Left lung (tissue), 10 donors: Measurements from ENCODE around the gene FANCC. TPM values are rescaled to one million over a fixed set of nuclear protein-coding genes. Genes with fewer than 3 reads are reported as not detected.

Experiments used
- ATAC-seq: fragments of 200-7000 bp; cut with Tn5 transposase; one replicate; pipeline ENCODE4 v1.9.1; 2020; ENCODE audit warnings: moderate library complexity
- DNase-seq, 4 donors: peaks; one replicate each; pipeline ENCODE4 v3.0.0-alpha.2; 2013 to 2020
- H3K27ac ChIP-seq, 2 donors: fragments of 200-600 bp; sonication (generic) in 1 of 2; one replicate each; pipeline versions ENCODE4 v1.5.0 to v1.8.0; 2020 to 2021
- H3K27me3 ChIP-seq, 2 donors: fragments of 200-600 bp; sonication (generic) in 1 of 2; one replicate each; pipeline versions ENCODE4 v1.5.0 to v1.8.0; 2020 to 2021
- H3K36me3 ChIP-seq, 2 donors: fragments of 200-600 bp; sonication (generic) in 1 of 2; one replicate each; pipeline versions ENCODE4 v1.5.0 to v1.8.0; 2020 to 2021
- H3K4me1 ChIP-seq, 2 donors: fragments of 200-600 bp; one replicate each; pipeline ENCODE4 v1.8.0; 2021
- H3K4me3 ChIP-seq, 2 donors: fragments of 200-600 bp; sonication (generic) in 1 of 2; one replicate each; pipeline versions ENCODE4 v1.5.0 to v1.8.0; 2020 to 2021; ENCODE audit warnings: mild to moderate bottlenecking in 1 of 2
- H3K9me3 ChIP-seq, 2 donors: fragments of 200-600 bp; sonication (generic) in 1 of 2; one replicate each; pipeline versions ENCODE4 v1.5.0 to v1.8.0; 2020 to 2021
- CTCF ChIP-seq, 2 donors: fragments of 200-600 bp; sonication (generic) in 1 of 2; IDR thresholded peaks; one replicate each; pipeline versions ENCODE4 v1.5.0 to v1.8.0; 2021; ENCODE audit warnings: antibody characterized with exemption in 2 of 2
- intact Hi-C, 2 donors: fragments of 100-400 bp; cut with DNase I; formaldehyde crosslinking; loops; one replicate each; pipeline versions ENCODE4 v1.11.2 to v1.14.2; 2022
- polyA plus RNA-seq, 6 donors: library from polyadenylated mRNA; unstranded; fragments of 120-200 nt; gene quantifications; one replicate each; pipeline ENCODE4 v1.2.1, GENCODE V29; 2013; ENCODE audit not compliant: insufficient read length in 6 of 6
- total RNA-seq, 2 donors: library from RNA; stranded (reverse); fragmentation: NEBNext Ultra II Directional; extraction: Animal tissue kit (Norgen Biotek cat#: 25700); gene quantifications; one replicate each; pipeline ENCODE4 v1.2.1, GENCODE V29; 2021
- donor health status: DM: no; HTN: yes; CAD: no.
- donor health status: DM: no; HTN: no; CAD: no.

Gene FANCC
- total and polyA plus RNA-seq, 8 donors, result 11.5 to 27.4 (median 25.7) TPM

- Histone ChIP-seq H3K27ac (no peak overlapping the region), H3K4me3 (no peak overlapping the region), H3K27me3 (no peaks in the 10 kb centered on the region), H3K4me1 (peaks cover 7 to 11% of the 10 kb centered on the region in 2 donors), H3K36me3 (no peaks in the 10 kb centered on the region), H3K9me3 (no peaks in the 10 kb centered on the region)
- no peak for TF ChIP-seq CTCF (IDR thresholded peaks at IDR 0.05)
- DNase-seq, result no peak
- intact Hi-C loops, result loop anchor here (5.0 to 10.0 kb wide), 2 partner anchors 443 to 446 kb away; no protein-coding TSS in a partner anchor
- no peak for ATAC-seq
These were observed 189.4 kb downstream of the FANCC start for GRCh38 chr9:95128177-95128524.

- Histone ChIP-seq H3K36me3 (no peaks in the 10 kb centered on the region), H3K4me1 (peaks cover 7 to 11% of the 10 kb centered on the region in 2 donors), H3K9me3 (no peaks in the 10 kb centered on the region), H3K4me3 (peak overlapping the region in 1 of 2 donors; percentile 7), H3K27me3 (no peaks in the 10 kb centered on the region), H3K27ac (no peak overlapping the region)
- ATAC-seq, result peak; percentile 93
- DNase-seq, result peak; percentile 65 to 94 (median 86)
- peak; percentile 91 to 96 for TF ChIP-seq CTCF (IDR thresholded peaks at IDR 0.05)
- intact Hi-C loops, result loop anchor here (5.0 to 10.0 kb wide), 2 partner anchors 443 to 445 kb away; no protein-coding TSS in a partner anchor
These were observed 190.0 kb downstream of the FANCC start for GRCh38 chr9:95127249-95128176.

GRCh38 chr9:95126739-95127138, 190.8 kb downstream of the FANCC start:
- Histone ChIP-seq H3K27ac (no peak overlapping the region), H3K9me3 (no peaks in the 10 kb centered on the region), H3K4me3 (no peak overlapping the region), H3K36me3 (no peaks in the 10 kb centered on the region), H3K27me3 (no peaks in the 10 kb centered on the region), H3K4me1 (peaks cover 7 to 11% of the 10 kb centered on the region in 2 donors)
- DNase-seq (no peak), ATAC-seq (no peak)
- no peak for TF ChIP-seq CTCF (IDR thresholded peaks at IDR 0.05)
- intact Hi-C loops, result loop anchor here (5.0 to 10.0 kb wide), 2 partner anchors 442 to 444 kb away; no protein-coding TSS in a partner anchor

GRCh38 chr9:95125652-95126051, 191.9 kb downstream of the FANCC start:
- DNase-seq (no peak), ATAC-seq (no peak)
- H3K27ac ChIP-seq, result no peak overlapping the region
- no peak overlapping the region for H3K4me3 ChIP-seq
- intact Hi-C loops, result loop anchor here (5.0 to 10.0 kb wide), 2 partner anchors 441 to 443 kb away; no protein-coding TSS in a partner anchor
- TF ChIP-seq CTCF (IDR thresholded peaks at IDR 0.05), result no peak
- H3K36me3 ChIP-seq, result no peaks in the 10 kb centered on the region
- H3K4me1 ChIP-seq, result peaks cover 0 to 6% of the 10 kb centered on the region in 2 donors
- H3K27me3 ChIP-seq, result no peaks in the 10 kb centered on the region
- no peaks in the 10 kb centered on the region for H3K9me3 ChIP-seq
